GM03348 (cell line): ENCODE data around the gene TMEM131.

Experiments
- DNase-seq: peaks from one replicate; pipeline ENCODE4 v3.0.0; 2012; ENCODE audit warnings: low spot score

Gene TMEM131

GRCh38 chr2:97708048-97708380 lies 287.7 kb downstream of the TMEM131 start:
- no peak for DNase-seq

- no peak for DNase-seq
These were observed 288.2 kb downstream of the TMEM131 start for GRCh38 chr2:97707362-97708047.

GRCh38 chr2:97706708-97707345 lies 288.9 kb downstream of the TMEM131 start:
- DNase-seq: no peak
